NOMO-1 treated with dmso at 0.1 percent for 144 hours (cell line): ENCODE measurements around the gene FHIP1B.

Source experiments
- DNase-seq: peaks from one replicate; lab custom pipeline; 2025; ENCODE audit not compliant: unreplicated experiment; lab: John Stamatoyannopoulos, UW

The FHIP1B gene

DNA sequence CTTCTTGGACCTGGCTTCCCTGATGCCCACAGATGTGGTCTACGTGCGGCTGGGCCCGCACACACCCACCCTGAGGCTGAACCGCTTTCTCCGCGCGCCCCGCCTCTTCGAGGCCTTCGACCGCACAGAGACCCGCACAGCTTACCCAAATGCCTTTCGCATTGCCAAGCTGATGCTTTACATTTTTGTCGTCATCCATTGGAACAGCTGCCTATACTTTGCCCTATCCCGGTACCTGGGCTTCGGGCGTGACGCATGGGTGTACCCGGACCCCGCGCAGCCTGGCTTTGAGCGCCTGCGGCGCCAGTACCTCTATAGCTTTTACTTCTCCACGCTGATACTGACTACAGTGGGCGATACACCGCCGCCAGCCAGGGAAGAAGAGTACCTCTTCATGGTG lies 5.7 kb upstream of the FHIP1B start:
- DNase-seq, result no peak

DNA sequence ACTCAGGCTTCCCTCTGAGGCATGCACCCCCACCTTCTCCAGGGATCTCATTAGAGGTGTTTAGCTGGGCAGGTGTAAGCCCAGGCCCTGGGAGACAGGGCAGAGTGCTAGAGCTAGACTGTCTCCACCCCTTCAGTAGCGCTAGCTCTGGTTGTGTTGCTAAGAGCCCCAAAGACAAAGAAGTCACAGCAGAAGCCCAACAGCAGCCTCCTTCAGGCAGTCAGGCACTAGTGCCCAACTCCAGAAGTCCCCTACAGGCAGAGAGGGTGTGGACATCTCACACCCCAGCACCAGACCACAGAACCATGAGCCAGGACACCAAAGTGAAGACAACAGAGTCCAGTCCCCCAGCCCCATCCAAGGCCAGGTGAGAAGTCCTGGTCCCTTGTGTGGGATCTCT lies 4.5 kb upstream of the FHIP1B start, which contains the start of gene CNGA4:
Gene CNGA4 (plus strand): TSS at position 188 of the 400 bp plus-strand sequence. CDS start 118 bp downstream, at position 306.
- no peak for DNase-seq

DNA sequence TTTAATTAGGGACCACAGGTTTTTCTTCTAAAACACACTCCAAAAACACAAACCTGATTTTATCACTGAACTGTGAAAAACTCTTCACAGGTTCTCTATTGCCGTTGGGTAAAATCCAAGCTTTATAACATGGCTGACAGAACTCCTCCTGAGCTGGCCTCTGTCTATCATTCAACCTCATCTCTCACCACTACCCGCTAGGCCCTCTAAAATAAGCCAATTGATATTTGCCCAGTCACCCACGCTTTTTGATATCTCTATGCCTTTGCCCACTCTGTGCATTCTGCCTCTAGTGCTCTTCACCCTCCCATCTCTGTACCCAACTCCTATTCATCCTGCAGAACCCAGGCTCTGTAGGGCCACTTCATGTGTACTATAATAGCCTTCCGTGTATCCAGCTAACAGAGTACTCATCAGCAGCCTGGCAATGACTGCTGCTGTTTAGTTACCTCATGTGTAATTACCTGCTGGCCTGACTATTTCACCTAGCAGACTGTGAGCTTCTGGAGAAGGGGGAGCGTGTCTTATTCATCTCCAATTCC lies 3.4 kb upstream of the FHIP1B start:
- DNase-seq, result no peak

DNA sequence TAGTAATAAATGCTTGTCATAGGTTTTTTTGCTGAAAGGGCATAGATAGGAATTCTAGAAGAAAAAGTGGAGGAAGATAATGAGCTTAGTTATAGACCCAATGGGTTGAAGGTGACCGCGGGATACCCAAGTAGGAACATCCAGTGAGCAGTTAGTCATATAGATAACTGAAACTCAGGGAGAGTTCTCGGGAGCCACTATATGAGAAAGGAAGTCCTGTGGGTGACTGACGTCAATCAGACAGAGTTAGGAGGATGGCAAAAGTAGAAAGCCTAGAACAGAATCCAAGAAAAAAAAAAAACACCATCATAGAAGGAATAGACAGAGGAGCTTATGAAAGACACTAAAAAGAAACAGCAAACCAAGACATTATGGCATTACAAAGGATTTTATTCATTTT lies 2.8 kb upstream of the FHIP1B start:
- DNase-seq, result no peak

DNA sequence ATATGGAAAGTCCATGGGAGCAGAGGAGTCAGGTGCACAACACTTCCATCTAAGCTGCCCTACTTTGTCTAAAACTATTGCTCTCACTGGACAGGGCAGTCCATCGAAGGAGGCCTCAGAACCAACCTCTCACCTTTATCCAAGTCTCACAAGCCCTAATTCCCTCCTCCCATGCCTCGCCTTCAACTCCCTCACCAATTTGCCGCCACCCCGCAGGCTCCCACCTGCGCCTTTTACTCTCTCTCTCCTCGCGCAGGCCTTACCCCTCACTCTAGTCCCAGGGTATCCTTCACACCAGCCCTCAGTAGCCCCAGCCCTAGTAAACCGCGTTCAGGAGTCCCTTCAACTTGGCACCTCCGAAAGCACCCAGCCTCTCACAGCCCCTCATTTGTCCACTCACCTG lies 451 bp downstream of the FHIP1B start:
- no peak for DNase-seq

DNA sequence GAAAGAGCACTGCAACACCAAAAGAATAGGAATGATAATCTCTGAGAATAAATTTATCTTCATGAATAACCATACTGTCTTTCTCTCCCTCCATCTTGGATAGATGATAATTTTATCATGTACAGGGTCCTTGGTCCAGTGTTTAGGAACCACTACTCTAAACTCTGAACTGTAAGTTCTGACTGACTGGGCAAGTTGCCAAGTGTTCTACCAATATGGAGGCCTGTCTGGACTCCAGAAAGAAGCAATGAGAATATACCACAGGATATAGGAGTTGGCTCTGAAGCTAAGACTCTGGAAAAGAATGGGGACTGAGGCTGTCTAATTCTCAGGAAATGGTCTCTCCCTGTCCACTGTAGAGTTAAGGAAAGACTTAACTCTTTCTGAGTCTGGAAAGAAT lies 1.5 kb downstream of the FHIP1B start:
- no peak for DNase-seq

DNA sequence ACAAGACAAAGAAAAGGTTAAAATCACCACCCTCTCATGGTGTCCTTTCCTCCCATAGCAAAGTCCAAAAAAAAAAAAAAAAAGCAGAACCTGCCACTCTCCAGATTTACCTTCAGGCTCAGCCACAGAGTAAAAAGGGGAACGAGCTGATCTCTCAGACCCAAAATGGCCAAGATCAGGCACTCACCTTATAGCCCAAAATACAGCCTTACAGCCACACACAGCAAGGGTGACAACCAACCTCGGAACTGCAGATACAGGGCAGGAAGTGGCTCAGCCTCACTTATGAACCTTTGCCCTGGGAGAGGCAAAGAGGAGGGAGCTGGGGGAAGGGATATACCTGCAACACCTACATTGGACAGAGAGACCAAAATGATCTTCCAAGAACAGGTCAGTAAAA lies 4.5 kb downstream of the FHIP1B start:
- DNase-seq, result no peak

DNA sequence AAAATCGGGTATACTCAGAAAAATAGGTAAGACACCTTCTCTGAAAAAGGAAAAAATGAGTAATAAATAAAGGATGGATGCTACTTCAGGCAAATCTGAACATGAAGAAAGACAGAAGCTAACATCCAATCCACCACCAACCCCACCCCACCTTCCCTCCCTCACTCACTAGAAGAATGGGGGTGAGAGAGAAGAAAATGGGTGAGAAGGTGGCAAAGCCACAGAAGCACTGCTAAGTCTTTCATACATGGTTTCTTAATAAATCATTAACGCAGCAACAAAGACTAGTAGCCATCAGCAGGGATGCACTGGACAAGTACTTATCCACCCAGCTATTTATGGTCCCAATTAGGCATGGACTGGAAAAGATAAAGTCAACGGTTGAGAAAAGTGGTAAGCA lies 5.9 kb downstream of the FHIP1B start:
- DNase-seq, result no peak

DNA sequence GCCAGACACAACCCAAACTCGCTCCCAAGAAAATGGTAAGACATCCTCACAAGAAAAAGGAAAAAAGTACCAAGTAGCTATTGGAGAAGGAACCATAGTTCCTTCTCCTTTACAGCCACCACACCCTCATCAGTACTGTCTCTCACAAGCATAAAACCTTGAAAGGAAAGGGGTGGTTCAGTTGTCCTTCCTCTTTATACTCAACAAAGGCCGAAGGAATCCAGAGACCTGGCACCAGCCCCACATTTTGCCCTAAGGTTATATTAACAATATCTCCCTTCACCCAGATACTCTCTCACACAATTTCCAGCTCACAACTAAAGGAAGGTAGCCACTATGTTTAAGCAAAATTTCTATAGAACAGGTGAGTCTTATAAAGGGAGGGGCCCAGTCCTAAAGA lies 8.5 kb downstream of the FHIP1B start:
- DNase-seq, result peak; percentile 62

DNA sequence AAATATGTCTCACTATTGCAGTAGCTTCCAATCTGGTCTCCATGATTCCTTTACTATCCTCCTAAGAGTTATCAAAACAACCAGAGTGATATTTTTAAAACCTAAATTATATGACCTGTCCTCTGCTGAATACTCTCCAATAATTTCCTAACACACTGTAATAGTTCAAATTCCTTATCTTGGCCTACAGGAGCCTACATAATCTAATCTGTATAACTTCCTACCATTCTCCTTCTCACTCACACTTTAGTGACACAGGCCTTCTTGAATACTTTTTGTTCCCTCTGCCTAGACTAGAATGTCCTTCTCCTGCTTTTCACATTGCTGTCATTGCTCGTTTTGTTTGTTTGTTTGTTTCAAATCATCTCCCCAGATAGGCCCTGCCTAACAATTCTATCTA lies 9.4 kb downstream of the FHIP1B start:
- no peak for DNase-seq

DNA sequence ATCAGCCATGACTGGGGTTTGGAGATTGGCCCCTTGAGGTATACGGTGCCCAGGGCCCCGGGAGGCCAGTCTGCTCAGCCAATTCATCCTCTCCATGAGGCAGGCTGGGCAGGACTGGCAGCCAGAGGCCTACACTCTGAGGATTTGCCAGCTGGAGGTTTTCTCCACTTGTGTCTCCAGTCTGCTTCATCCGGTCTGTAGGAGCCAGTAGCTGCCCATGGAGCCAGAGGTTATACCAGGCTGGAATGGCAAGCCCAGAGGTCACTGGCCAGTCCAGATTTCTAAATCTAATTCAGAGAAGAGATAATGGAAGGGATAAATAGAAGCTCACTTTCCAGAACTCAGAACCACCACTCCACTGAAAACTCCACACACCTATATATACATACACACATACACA lies 10.0 kb downstream of the FHIP1B start:
- no peak for DNase-seq

DNA sequence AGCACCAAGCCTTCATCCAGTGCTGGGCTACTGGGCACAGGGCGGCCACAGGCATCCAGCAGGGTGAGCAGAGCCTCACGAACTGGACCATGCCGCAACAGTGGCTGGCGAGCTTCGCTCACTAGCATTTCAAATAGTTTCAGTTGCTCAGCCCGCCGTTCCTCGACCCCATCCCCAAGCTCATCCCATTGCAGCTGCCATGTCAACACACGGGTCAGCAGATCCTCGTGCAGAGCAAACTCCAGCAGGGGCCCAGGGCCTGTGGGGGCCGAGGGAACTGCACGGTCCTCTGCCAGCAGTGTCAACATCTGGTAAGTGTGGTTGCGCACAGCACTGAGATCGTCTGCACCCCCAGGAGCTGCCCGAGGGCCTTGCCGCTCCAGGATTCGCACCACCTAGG lies 10.6 kb downstream of the FHIP1B start:
- no peak for DNase-seq

DNA sequence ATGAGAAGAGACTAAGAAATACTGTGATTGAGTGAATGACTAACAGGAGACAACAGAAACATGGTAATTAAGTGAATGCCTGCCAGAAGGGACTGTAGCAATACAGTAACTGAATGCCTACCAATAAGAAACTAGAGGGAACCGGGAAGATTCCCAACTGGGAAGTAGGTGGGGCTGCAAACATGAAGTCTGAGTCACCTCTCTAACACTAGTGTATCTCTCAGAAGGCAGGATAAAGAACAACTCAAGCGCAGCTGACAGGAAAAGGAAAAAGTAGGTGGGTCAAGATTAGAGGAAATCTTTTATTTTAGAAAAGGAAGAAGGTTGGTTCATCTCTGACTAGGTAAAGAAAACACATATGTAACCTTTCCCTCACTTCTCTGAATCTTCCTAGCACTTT lies 15.1 kb downstream of the FHIP1B start:
- DNase-seq, result no peak

DNA sequence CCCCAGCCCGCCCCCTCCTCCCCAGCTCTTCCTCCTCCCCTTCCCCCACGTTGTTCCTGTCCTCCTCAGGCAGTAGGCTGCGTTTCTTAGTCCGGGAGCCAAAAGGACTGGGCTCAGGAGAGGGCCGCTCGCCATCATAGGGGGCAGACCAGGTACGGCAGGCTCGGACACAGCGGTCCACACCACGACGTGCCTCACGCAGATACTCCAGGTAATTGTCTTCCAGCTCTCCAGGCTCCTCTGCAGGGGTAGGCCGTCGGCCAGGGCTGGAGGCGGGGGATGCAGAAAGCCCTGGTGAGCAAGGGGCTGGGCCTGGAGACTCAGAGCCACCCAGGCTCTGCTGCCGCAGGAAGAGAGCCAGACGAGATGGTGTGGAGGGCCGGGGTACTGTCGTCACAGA lies 16.7 kb downstream of the FHIP1B start:
- no peak for DNase-seq

DNA sequence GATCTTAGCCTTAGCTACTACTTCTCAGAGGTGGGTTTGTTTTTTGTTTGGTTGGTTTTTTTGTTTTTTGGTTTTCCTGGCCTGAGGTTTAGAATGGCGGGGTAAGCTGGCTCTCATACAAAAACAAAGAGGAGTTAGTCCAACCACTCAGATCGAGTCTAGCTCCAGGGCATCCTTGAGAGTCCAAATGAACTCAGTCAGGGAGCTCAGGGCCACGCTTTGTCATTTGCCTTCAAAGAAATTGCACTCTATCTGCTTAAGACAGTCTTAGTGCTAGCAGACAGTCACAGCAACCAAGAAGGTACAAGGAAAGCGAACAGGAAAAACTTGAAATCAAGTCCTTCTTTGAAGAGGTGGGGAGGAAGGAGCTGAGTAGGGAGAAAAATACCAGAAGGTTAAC lies 17.9 kb downstream of the FHIP1B start:
- DNase-seq, result no peak

DNA sequence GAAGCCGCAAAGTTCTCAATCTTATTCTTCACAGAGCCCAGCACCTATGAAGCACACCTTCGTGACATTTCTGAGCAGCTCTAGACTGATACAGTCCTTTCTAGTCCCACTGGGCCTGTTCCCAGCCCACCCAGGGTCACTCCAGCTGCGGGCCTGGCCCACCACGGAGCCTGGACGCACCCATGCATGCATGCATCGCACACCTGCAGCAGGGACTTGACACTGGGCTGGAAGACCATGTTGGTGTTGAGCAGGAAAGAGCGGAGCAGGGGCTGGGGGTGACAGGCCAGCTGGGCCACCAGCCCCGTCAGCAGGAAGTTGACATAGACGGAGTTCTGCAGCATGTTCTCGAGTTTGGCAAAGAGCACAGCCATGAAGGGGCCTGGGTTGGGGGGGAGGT lies 19.9 kb downstream of the FHIP1B start:
- no peak for DNase-seq

DNA sequence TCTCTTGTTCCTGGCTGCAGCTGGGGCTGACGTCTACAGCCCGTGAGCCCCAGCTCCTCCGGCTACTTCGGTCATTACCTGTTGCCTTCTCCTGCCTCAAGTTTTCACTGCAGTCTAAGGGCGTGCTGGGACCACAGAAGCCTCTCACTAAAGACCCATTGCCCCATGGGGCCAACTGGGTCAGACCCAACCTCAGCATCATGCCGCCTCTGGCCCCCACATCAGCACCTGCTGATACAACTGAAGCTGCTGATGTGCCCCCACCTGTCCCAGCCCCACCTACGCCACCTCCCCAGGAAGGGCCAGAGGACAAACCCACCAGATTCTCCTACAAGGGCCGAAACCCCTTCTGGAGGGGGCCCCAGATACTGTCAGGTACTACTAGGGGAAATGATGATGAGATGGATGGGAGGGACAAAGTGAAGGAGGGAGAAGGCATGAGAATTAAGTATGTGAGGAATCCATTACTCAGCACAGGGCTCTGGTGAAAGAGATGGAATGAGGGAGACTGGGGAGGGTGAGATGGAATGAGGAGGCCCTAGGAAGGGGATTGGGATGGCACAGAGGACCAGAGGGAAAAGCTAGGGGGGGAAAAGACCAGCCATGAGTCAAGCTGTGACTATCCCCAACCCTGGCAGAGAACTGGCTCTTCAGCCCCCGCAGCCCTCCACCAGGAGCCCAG lies 24.0 kb downstream of the FHIP1B start:
- DNase-seq, result no peak

DNA sequence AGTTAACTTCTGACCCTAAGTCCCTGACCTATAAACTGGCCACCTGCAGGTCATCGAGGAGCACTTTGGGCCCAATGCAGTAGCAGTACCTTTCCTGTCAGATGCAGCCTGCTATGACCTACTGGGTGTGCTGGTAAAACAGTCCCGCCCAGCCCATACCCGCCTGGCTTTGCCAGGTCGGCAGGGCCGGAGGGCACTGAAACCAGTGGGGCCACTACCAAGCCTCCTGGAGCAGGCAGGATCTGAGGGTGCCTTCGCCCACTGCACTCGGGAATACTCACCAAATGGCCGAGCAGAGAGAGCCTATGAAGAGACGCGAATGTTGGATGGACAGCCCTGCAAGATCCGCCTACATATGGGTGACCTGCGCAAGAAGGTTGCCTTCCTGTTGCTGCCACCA lies 24.6 kb downstream of the FHIP1B start:
- no peak for DNase-seq

DNA sequence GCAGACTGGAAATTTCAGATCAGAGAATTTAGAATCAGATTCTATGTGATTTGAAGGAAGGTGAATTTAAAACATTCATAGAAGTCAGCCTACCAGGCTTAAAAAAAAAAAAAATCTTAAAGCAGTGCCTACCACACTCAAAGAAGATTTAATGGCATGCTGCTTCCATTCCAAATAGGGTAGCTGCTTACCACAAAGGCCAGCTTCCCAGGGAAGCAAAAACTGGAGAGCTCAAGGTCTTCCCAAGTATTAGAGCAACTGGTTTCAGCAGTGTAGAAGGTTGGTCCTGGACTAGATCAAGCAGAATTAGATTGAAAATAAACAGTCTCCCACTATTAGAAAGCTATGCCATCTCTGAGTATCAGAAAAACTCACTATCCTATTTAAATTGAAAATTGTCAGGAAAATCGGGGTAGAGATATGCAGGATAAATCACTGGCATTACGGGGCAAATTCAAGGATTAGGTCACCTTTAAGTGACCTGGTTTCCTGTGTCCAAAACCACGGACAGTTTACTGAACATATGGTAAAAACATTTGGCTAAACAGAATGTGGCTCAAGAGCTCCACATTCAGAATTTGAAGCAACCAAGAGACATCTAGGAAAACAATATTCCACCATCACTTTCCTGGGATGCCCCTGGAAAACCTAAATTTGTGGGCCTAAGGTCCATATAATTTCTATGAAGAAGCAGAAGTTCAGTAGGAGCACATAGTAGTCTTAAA lies 27.8 kb downstream of the FHIP1B start:
- no peak for DNase-seq

DNA sequence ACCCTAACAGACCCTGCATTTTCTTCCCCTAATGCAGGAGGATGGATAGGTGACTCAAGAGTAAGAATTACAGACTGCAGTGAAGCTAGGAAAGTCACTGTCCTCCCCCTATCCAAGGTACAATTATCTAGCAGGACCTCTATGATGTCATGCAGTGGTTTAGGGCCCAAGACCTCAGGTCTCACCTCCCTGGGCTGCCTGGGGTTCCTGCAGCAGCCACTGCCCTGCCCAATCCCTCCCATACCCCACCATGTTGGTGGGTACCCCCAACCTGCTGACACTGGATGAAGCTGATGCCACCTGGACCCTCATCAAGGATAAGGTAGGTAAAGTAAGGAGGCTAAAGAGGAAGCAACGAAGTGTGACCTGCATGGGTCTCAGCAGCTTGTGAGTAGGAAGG lies 29.1 kb downstream of the FHIP1B start, which contains the start of gene C11orf42:
Gene C11orf42 (plus strand): TSS at position 192 of the 400 bp plus-strand sequence. CDS start 59 bp downstream, at position 251.
- no peak for DNase-seq

DNA sequence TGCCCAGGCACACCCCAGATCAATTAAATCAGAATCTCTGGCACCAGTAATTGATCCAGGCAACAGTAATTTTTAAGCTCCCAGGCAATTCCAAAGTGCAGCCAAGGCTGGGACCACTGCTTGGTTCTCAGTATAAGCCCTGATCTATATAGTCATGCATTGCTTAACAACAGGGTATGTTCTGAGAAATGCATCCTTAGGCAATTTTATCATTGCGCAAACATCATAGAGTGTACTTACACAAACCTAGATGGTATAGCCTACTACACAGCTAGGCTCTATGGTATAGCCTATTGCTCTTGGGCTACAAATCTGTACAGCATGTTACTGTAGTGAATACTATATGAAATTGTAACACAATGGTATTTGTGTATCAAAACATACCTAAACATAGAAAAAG lies 29.7 kb downstream of the FHIP1B start:
- peak; percentile 55 for DNase-seq

DNA sequence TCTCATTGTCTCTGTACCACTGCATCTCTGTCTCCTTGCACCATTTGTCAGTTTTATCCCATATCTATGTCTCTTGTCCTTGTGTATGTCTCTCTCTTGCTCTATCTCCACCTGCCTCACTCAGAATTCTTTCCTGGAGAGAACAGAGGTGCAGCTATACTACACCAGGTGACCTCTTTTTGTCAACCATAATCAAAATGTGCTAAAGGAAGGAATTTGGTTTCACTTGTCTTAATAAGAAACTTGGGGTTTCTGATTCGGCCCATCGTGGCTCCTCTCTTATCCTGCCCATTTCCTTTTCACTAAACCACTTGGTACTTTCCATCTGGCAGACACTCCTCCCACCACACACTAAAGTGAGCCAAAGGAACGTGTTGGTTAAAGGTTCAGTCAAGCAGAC lies 31.1 kb downstream of the FHIP1B start:
- DNase-seq, result no peak
